Nephron (organoid): ENCODE results near the gene CEMIP.

Experiments used
- H3K27ac Mint-ChIP-seq, 3 experiments: 2 replicates each; pipeline ENCODE4 v1.8.0; 2020; ENCODE audit warnings: mixed read lengths in 3 of 3, mild to moderate bottlenecking in 2 of 3, moderate library complexity in 1 of 3
- H3K27me3 Mint-ChIP-seq: 2 replicates; pipeline ENCODE4 v1.8.0; 2021; ENCODE audit warnings: low read depth, mild to moderate bottlenecking, moderate library complexity, mixed read lengths
- H3K36me3 Mint-ChIP-seq: 2 replicates; pipeline ENCODE4 v1.8.0; 2020; ENCODE audit warnings: low read depth, mixed read lengths
- H3K4me1 Mint-ChIP-seq: 2 replicates; pipeline ENCODE4 v1.8.0; 2020; ENCODE audit warnings: mixed read lengths
- H3K4me3 Mint-ChIP-seq, 3 experiments: 2 replicates each; pipeline ENCODE4 v1.8.0; 2020; ENCODE audit warnings: mild to moderate bottlenecking in 3 of 3, mixed read lengths in 3 of 3, moderate library complexity in 2 of 3
- H3K9me3 Mint-ChIP-seq: 2 replicates; pipeline ENCODE4 v1.8.0; 2020; ENCODE audit warnings: mixed read lengths
- CTCF ChIP-seq, 3 experiments: fragments of 200-600 bp; sonication (generic); IDR thresholded peaks; one replicate each; pipeline ENCODE4 v1.5.0; 2021; ENCODE audit warnings: antibody characterized with exemption in 3 of 3; ENCODE audit not compliant: unreplicated experiment in 3 of 3

The CEMIP gene

GRCh38 chr15:80850941-80851451 lies 71.8 kb downstream of the CEMIP start:
- Mint-ChIP-seq H3K27me3 (peaks cover 13% of the 10 kb centered on the region), H3K9me3 (no peaks in the 10 kb centered on the region), H3K36me3 (no peaks in the 10 kb centered on the region), H3K4me3 (no peak overlapping the region), H3K27ac (no peak overlapping the region), H3K4me1 (peaks cover 12% of the 10 kb centered on the region)
- TF ChIP-seq CTCF (IDR thresholded peaks at IDR 0.05; ENCODE audit: unreplicated experiment in 3 of 3), result no peak

- Mint-ChIP-seq H3K4me3 (no peak overlapping the region), H3K4me1 (peaks cover 25% of the 10 kb centered on the region), H3K9me3 (no peaks in the 10 kb centered on the region), H3K27ac (no peak overlapping the region), H3K27me3 (peaks cover 12% of the 10 kb centered on the region), H3K36me3 (no peaks in the 10 kb centered on the region)
- no peak for TF ChIP-seq CTCF (IDR thresholded peaks at IDR 0.05; ENCODE audit: unreplicated experiment in 3 of 3)
These were observed 73.5 kb downstream of the CEMIP start for GRCh38 chr15:80852676-80853075.

GRCh38 chr15:80854104-80854503 lies 74.9 kb downstream of the CEMIP start:
- Mint-ChIP-seq H3K36me3 (no peaks in the 10 kb centered on the region), H3K4me3 (no peak overlapping the region), H3K9me3 (no peaks in the 10 kb centered on the region), H3K27ac (no peak overlapping the region), H3K4me1 (peaks cover 28% of the 10 kb centered on the region), H3K27me3 (peaks cover 15% of the 10 kb centered on the region)
- TF ChIP-seq CTCF (IDR thresholded peaks at IDR 0.05; ENCODE audit: unreplicated experiment in 3 of 3), result no peak

- peaks cover 28% of the 10 kb centered on the region for H3K4me1 Mint-ChIP-seq
- H3K9me3 Mint-ChIP-seq, result no peaks in the 10 kb centered on the region
- TF ChIP-seq CTCF (IDR thresholded peaks at IDR 0.05; ENCODE audit: unreplicated experiment in 3 of 3), result no peak
These were observed 76.0 kb downstream of the CEMIP start for GRCh38 chr15:80855206-80855605.

GRCh38 chr15:80856400-80856799 lies 77.2 kb downstream of the CEMIP start:
- no peaks in the 10 kb centered on the region for H3K9me3 Mint-ChIP-seq
- H3K27me3 Mint-ChIP-seq, result peaks cover 13% of the 10 kb centered on the region
- no peaks in the 10 kb centered on the region for H3K36me3 Mint-ChIP-seq
- peaks cover 36% of the 10 kb centered on the region for H3K4me1 Mint-ChIP-seq
- H3K27ac Mint-ChIP-seq, result peak overlapping the region in 2 of 3 experiments; percentile 4 to 54
- no peak overlapping the region for H3K4me3 Mint-ChIP-seq
- TF ChIP-seq CTCF (IDR thresholded peaks at IDR 0.05; ENCODE audit: unreplicated experiment in 3 of 3), result peak; percentile 33 to 42 (median 40)

More at GRCh38 chr15:80855206-80855605, 76.0 kb downstream of the CEMIP start:
- H3K27ac Mint-ChIP-seq, result no peak overlapping the region
- H3K36me3 Mint-ChIP-seq, result no peaks in the 10 kb centered on the region
- peaks cover 9% of the 10 kb centered on the region for H3K27me3 Mint-ChIP-seq
- no peak overlapping the region for H3K4me3 Mint-ChIP-seq

- Mint-ChIP-seq H3K27ac (peak overlapping the region in 2 of 3 experiments; percentile 54 to 63), H3K27me3 (peaks cover 9% of the 10 kb centered on the region), H3K36me3 (no peaks in the 10 kb centered on the region), H3K9me3 (no peaks in the 10 kb centered on the region), H3K4me1 (peaks cover 39% of the 10 kb centered on the region), H3K4me3 (no peak overlapping the region)
- no peak for TF ChIP-seq CTCF (IDR thresholded peaks at IDR 0.05; ENCODE audit: unreplicated experiment in 3 of 3)
These were observed 77.7 kb downstream of the CEMIP start for GRCh38 chr15:80856809-80857377.
